GM19193 (cell line): ENCODE data around the gene PES1.
A peak's percentile ranks its signal among the peaks of the same experiment; 100 is the strongest.

ENCODE experiments used
- POLR2A ChIP-seq: IDR thresholded peaks from 4 replicates; pipeline ENCODE4 v1.6.1; 2011; ENCODE audit not compliant: insufficient read depth, insufficient read length; ENCODE audit errors: extremely low read depth

PES1 gene

DNA sequence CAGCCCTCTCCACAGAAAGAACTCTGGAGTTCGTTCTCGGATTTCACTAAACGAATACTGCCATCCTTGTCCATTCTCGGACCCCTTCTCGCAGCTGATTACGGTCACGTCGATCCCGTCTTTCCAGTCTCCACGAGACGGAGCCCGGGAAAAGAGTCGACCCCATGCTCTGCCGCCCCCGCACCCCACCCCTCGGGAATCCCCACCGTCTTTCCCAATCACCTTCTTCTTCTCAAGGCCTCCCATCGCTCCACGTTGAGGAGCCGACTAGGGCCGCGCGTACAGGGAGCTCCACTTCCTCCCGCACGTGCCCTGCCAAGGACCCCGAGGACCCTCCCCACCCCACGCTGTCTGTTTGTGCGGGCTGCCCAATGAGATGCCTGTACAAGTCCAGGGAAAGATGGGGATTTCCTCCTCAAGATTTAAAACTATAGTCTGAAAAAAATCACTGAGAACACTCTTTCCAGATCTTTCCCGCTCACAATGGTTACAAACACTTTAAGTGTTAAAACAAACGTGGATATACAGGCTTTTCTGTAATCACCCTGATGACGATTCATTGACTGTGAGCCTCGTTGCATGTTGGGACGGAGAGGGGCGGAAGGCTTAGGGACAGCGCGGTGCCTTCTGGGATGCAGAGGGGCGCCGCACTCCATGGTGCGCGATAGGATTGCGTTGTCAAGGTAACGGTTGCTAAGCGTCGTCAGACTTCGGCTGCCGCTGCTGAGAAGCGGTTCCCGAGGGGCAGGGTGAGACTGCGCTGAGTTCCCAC lies at the start of gene PES1:
TSS of gene PES1 (minus strand) at position 323 of the 772 bp plus-strand sequence. CDS start at position 246, 77 bp downstream.
- TF ChIP-seq POLR2A, result peak; percentile 73

DNA sequence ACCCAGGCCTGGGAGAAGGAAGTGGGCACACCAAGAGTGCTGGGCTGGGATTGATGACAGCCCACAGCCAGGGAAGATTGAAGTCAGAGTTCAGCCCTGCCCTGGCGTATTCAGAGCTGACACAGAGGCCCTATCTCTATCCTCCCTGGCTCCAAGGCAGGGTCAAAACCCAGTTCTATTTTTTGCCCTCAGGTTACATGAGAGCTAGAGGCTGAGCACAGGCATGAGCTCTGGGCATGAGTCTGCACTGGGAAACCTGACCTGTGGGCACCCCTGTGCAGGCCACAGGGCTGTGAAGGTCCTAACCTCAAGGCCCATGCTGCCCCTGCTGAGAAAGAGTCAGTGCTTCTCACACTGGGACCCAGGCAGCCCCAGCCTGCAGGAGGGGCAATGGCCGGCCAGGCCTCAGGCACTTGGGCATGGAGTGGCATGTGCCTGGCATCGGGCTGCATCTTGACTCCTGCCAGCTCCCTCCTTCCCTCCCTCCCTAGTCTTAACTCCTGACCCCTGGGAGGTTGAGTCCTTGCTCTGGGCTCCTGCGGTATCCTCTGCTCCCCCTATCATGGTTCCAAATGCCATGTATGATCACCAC lies 49.2 kb upstream of the PES1 start:
- TF ChIP-seq POLR2A, result no peak

DNA sequence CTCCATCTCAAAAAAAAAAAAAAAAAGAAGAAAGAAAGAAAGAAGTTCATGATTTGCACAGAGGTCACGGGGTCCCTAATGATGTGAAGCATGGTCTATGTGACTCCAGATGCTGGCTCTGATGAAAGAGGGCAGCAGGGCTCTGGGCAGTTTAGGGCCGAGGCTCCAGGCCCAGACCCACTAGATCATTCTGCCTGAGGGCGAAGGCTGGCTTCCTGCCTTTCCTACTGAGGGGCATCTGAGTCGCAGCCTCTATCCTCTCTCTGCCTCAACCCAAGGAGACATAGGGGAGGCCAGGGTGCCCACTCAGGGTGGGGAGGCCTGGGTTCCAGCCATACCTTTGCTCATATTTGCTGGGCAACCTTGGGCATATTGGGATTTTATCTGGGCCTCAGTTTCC lies 48.7 kb upstream of the PES1 start:
- no peak for TF ChIP-seq POLR2A

DNA sequence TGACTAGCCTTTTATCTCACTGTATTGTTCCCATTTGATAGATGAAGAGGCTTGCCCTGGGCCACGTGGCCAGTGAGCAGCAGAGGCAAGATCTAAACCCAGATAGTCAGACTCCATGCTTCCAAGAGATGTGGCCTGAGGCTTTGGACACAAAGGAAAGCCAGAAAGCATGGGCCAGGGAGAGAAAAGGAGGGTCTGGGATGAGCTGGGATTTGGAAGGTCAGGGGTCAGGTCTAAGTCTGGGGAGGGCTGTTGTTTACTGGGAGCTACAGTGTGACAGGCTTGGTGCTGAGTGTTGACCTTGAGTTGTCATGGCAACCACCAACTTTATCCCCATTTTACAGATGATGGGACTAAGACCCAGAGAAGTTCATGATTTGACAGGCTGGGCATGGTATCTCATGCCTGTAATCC lies 46.0 kb upstream of the PES1 start:
- TF ChIP-seq POLR2A, result no peak

DNA sequence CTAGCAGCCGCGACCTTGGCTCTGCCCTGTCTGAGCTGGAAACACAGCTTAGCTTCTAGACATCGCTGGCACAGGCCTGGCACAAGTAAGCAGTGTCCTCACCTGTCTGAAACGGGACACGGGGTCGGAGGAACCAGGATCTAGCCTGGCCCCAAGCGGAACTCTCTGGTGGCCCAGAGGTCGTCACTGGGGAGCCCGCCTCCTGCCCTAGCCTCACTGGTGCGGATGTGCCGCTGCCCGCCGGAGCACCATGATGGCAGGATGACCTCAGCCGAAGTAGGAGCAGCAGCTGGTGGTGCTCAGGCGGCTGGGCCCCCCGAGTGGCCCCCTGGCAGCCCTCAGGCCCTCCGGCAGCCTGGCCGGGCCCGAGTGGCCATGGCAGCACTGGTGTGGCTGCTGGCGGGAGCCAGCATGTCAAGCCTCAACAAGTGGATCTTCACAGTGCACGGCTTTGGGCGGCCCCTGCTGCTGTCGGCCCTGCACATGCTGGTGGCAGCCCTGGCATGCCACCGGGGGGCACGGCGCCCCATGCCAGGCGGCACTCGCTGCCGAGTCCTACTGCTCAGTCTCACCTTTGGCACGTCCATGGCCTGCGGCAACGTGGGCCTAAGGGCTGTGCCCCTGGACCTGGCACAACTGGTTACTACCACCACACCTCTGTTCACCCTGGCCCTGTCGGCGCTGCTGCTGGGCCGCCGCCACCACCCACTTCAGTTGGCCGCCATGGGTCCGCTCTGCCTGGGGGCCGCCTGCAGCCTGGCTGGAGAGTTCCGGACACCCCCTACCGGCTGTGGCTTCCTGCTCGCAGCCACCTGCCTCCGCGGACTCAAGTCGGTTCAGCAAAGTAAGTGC lies 44.7 kb upstream of the PES1 start:
- TF ChIP-seq POLR2A, result no peak

DNA sequence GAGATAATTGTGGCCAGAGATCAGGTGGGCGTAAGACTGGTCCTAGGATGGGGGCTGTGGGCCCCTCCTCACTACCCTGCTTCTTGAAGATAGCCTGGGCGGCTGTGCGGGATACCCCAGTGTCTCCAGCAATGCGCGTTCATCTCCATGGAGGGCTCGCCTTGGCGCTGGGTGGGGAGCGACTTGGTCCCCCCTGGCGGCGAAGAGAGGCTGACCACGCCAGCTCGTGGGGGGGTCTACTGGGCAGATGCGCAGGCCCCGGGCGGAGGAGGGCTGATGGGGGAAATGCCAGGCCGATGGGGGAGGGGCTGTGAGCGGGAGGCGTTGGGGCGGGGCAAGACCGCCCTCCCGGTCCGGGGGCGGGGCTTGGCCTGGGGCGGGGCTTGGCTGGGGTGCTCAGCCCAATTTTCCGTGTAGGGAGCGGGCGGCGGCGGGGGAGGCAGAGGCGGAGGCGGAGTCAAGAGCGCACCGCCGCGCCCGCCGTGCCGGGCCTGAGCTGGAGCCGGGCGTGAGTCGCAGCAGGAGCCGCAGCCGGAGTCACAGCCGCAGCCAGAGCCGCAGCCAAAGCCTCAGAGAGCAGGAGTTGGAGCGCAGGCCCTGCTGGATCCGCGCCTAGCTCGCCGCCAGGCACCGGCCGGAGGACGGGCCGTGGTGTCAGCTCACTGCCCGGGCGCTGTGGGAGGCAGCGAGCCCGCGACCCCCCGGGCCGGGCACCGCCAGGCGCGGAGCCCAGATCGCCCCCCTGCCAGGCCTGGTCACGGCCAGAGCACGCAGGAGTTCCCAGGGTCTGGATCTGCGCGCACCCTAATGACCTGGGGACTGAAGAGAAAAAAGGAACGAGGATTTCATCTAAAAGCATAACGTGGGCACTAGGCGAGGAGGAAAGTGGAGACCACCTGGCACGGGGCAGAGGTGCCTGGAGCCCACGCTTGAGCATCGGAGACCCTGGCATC lies 43.8 kb upstream of the PES1 start, which contains the start of gene SLC35E4:
TSS of gene SLC35E4 (plus strand) at position 509 of the 953 bp plus-strand sequence. CDS start 670 bp downstream, outside the sequence.
- peak; percentile 57 for TF ChIP-seq POLR2A

DNA sequence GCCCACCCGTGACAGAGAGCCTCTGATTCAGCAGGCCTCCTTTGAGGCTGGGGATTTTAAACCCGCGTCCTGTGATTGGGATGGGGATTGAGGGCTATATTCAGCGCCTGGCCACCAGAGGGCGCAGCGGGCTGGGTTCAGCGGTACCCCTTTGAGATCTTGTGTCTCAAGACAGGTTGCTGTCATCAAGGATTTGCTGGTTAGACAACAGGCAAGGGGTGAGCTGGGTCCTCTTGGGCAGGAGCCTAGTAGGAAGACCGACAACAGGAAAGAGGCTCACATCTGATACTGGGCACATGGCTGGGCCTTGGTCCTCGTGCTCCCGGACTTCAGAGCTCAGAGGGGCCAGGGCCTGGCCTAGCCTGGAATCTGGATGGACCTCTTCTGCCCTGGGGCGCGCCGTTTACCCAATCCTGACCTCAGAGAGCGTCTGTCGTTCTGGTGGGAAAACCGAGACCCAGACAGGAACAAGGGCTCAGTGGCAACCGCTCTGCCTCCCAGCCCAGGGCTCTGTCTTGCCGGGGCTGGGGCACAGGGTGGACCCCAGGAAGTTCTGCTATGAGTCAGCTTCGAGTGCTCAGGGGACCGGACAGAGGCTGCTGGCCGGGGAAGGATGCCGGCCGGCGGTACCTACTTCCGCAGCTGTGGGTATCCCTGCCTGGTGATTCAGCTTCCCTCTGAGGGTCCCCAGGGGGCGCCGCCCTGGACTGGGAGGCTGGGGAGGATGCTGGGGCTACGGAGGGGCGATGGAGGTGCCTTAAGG lies 42.9 kb upstream of the PES1 start:
- peak; percentile 13 for TF ChIP-seq POLR2A

DNA sequence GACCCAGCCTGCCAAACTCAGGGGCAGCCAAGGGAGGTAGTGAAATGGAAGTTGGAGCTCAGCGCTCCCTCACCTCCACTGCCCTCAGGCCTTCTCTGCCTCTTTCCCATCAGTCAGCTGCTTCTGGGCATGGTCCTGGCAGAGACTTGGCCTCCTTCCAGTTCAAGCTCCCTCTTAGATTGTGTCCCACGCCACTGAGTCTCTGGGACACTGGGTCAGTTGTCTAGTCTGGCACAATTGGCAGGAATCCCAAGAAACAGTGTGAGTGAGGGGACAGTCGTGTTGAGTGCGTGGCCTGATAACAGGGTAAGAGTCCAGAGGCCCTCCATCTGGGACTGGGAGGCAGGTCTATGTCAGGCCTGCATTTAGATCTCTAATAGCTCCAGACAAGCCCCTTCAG lies 36.8 kb upstream of the PES1 start:
- TF ChIP-seq POLR2A, result no peak

DNA sequence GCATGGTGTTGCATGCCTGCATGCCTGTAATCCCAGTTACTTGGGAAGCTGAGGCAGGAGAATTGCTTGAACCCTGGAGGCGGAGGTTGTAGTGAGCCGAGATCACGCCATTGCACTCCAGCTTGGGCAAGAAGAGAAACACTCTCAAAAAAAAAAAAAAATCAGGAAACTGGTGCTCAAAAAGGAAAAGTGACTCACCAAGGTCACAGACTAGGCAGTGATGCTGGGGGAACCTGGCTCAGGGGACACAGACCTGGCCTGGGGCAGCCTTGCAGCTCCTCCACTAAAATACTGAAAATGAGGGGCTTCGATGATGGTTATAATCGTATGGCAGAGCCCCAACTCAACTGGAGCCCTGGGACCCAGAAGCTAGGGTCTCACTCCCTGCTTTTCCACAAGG lies 35.8 kb upstream of the PES1 start:
- no peak for TF ChIP-seq POLR2A

DNA sequence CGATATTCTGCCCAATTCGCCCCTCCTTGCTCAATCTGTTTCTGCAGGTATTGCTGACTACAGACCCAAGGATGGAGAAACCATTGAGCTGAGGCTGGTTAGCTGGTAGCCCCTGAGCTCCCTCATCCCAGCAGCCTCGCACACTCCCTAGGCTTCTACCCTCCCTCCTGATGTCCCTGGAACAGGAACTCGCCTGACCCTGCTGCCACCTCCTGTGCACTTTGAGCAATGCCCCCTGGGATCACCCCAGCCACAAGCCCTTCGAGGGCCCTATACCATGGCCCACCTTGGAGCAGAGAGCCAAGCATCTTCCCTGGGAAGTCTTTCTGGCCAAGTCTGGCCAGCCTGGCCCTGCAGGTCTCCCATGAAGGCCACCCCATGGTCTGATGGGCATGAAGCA lies 34.7 kb upstream of the PES1 start:
- no peak for TF ChIP-seq POLR2A

DNA sequence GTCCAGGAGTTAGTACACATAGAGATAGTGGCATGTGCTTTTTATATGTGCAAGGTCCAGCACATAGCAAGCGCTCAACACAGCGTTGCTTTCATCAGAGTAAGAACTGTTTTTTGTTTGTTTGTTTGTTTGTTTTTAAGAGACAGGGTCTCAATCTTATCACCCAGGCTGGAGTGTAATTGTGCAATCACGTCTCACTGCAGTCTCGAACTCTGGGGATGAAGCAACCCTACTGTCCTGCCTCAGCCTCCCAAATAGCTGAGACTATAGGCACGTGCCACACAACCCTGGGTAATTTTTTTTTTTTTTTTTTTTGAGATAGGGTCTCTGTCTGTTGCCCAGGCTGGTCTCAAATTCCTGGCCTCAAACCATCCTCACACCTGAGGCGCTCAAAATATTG lies 26.1 kb upstream of the PES1 start:
- TF ChIP-seq POLR2A, result no peak

DNA sequence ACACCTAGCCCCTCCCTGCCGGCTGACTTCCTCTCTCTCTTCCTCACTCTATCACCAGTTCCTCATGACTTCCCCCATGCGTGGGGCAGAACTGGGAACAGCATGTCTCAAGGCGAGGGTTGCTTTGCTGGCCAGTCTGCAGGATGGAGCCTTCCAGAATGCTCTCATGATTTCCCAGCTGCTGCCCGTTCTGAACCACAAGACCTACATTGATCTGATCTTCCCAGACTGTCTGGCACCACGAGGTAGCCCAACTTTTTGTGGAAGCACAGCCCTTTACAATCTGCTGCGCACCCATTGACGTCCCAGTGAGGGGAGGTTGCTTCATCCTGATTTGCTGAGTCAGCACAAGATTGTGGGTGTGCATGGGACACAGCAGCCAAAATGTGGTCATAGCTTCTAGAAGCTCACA lies 23.8 kb upstream of the PES1 start:
- no peak for TF ChIP-seq POLR2A

DNA sequence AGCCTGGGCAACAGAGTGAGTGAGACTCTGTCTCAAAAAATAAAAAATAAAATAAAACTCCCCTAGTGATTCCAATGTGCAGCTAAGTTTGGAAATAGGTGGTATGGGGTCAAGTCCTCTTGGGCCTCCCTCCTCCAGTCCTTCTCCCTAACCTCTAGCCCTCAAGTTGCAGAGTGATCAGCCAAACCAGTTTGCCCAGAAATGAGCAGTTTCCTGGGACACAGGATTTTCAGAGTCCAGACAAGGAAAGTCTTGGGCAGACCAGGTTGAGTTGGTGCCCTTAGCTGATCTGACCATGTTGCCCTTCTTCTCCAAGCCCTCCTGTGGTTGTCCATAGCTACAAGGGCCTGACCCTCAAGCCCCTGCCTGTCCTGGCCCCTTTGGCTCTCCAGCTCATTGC lies 23.2 kb upstream of the PES1 start:
- TF ChIP-seq POLR2A, result no peak

DNA sequence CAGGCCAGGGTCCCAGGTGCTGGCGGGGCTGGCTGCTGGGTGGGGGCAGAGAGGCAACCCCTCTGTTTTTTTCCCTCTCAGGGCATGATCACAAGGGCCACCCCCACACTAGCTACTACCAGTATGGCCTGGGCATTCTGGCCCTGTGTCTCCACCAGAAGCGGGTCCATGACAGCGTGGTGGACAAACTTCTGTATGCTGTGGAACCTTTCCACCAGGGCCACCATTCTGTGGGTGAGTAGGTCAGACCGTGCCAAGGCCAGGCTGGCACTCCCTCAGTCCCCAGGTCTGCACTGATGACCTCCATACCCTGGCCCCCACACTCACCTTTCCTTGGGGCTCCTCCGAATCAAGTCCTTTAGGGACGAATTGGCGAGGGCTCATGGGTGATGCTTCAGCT lies 22.6 kb upstream of the PES1 start:
- no peak for TF ChIP-seq POLR2A

DNA sequence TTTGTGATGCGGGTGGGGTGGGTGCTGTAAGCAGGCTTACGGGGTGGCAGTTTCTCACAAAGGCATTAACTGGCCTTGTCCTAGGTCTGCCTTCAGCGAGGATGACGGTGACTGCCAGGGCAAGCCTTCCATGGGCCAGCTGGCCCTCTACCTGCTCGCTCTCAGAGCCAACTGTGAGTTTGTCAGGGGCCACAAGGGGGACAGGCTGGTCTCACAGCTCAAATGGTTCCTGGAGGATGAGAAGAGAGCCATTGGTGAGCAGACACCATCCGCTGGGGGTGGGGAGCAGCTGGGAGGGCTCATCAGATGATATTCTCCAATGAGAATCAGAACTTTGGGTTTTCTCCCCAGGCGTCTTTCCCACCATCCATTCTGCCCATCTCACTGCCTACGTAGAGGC lies 21.1 kb upstream of the PES1 start:
- no peak for TF ChIP-seq POLR2A
